GM19467 (cell line): Measurements from ENCODE around the gene HOXA9.

Experiments used
- ATAC-seq: cut with Tn5 transposase; IDR thresholded peaks from one replicate; pipeline ENCODE4 v1.9.1; 2021; ENCODE audit warnings: mild to moderate bottlenecking, moderate library complexity; ENCODE audit not compliant: unreplicated experiment

HOXA9 gene

GRCh38 chr7:27201580-27202017 is 36.3 kb upstream of the HOXA9 start:
- no peak for ATAC-seq

- ATAC-seq: no peak
Measured at GRCh38 chr7:27200761-27201579, 35.6 kb upstream of the HOXA9 start.

DNA sequence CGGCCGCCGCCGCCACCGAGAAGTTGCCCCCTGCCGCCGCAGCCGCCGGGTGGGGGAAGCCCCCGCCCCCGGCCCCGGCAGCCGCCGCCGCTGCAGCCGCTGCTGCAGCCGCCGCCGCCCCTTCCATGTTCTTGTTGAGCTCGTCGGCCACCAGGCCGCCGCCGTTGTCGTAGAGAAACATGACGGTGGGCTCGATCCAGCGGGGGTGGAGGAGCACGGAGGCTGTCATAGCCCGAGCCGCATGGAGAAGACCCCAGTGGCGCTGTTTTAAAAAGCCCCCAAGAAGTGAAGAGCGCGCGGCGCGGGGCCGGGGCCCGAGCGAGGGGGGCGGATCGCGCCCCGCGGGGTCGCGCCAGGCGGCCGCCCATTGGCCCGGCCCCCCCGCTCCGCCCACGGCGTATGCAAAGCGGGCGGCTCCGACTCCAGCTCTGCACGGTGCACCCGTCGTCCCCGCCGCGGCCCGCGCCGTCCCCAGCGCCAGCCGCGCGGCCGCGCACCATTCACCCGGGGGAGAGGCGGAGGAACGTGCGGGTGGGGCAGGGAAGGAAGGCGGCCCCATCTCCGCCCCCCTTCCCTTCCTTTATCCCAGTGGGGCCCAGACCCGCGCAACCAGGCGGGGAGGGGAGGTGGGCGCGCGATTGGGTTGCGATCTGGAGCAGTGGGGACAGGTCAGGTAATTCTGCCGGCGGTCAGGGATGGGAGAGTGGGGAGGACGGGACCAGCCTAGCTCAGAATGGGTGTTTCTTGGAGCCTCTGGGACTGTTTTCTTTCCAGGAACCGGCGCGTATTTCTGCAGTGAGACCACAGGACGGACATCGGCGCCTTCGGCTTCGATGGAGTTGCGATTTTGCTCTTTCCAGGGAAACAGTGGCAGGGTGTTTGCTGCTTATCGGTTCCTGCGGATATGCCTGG is 34.8 kb upstream of the HOXA9 start, which contains the start of gene HOXA13:
TSS of gene HOXA13 (minus strand) at position 243 of the 912 bp plus-strand sequence. CDS start at position 229, 14 bp downstream.
- no peak for ATAC-seq

GRCh38 chr7:27198871-27199801 is 33.8 kb upstream of the HOXA9 start:
- ATAC-seq: no peak

DNA sequence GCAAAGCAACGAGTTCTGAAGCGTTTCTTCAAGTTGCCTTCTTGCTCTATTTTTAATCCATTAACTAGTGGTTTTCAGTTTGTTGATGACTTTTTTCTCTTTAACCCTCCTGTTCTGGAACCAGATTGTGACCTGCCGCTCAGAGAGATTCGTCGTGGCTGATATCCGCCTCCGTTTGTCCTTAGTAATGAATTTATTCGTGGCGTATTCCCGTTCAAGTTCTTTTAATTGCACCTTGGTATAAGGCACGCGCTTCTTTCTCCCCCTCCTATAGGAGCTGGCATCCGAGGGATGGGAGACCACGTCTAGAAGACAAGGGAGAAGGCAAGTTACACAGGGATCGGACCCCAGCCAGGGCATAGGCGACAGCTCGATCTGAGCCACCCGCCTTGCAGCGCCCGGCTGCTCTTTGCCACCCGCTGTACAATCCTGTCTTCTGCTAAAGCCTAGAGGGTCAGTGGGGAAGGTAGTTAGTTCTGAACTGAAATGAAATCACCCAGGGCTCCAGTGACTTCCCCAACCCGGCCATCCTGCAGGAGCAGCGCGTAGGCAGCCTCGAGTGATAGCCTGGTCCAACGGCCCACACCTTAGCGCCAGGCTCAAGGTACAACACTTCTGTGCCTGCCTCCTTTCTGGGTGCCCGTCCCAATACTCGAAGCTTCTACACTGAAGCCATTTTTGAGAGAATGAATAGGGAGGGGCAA is 33.0 kb upstream of the HOXA9 start:
- ATAC-seq: no peak

- no peak for ATAC-seq
Measured at GRCh38 chr7:27197137-27198042, 32.1 kb upstream of the HOXA9 start.

DNA sequence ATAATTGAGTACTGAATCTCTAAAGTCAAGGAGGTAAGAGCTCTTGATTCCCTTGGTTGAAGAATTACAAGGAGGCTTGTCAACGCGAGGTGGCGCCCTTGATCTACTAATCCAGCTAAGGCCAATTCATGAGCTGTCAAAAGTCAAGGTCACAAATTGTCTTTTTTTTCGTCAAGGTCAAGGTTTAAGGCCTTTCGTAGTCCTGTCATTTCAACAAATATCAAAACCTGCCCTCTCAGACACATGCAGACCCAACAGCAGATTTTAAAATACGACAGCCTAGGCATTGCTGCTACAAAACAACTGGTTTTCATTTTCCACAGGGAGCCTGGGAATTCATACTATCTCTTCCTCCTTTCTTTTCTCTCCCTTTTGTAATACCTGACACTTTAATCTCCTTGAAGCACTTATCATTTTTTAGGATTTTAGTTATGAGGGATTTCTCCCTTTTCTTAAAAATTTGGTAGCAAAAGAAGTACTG is 31.0 kb upstream of the HOXA9 start:
- no peak for ATAC-seq

DNA sequence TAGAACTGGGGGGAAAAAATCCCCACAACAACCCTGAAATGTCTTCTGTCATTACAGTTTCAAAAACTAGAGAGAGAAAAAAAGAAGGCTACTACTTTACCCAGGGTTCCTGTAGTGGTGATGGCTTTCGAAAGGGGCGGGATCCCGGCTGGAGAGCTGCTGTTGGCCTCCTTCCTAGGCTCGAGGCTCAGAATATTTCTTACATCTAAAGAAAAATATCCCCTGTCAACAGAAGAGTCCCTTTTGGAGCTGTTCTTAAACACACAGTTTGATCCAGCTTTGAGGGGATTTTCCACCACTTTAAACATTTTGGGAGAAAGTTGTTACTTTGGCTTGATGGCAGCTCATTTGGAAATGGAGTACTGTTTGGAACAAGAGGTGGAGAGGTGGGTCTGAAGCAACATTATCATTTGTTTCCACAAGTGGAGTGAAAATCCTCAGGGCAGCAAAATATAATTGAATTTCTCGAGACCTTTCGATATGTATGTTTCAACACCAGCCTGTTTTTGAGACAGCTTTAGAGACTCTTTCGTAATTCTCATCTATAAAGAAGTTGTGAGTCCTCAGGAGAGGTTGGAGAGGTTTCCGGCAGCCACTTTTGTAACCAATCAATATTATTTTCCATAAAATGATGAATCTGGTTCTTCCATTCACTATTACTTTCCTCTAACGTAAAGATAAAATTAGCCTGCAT is 29.5 kb upstream of the HOXA9 start:
- ATAC-seq: no peak

DNA sequence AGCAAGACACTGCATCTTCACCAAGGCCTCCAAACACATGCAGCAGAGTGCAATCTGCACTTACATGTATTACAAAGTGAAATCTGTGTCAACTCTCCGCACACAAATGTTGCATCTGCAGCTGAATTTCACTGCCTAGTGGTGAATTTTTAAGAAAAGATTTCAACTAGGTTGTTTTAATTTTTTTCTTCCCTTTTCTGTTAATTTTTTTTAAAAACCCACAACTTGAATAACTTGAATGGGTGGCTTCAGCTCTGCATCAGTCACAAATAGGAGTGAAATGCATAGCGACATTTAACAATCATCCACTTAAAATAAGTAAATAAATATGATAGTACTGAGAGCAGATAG is 28.6 kb upstream of the HOXA9 start:
- ATAC-seq: no peak

- no peak for ATAC-seq
Measured at GRCh38 chr7:27193335-27194001, 28.1 kb upstream of the HOXA9 start.

DNA sequence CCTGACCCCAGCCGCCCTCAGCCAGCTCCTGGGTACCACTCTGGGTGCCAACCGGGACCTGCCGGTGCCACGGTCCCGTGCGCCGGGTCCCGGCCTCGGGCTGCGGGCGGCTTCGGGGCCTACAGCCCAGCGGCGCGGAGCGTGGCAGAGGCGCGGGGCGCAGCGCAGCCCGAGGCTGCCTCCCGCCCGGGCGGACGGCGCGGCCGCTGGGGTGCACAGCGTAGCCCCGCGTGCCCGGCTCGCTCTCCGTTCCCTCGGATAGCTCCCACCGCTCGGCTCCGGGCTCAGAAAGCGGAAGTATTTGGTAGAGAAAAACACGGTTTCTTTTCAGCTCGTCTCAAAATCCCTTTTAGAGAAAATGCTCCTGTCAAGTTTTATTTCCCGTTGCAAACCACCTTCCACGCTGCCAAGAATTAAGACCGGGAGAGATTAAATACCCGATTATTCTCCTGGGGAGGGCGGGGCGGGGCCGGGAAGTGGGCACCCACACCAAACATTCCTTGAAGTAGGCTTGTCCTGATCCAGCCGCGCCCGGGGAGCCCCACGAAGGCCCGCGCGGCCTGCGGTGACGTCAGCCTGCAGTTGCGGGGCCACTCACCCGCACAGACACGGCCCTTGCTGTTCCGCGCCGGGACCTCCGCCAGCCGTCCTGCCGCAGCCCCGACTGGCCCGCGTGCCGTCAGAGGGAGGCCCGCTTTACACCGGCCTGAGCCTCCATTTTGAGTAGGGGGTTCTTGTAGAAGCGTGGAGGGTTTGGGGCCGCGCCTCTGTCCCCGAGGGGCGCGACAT is 27.4 kb upstream of the HOXA9 start:
- ATAC-seq: no peak

DNA sequence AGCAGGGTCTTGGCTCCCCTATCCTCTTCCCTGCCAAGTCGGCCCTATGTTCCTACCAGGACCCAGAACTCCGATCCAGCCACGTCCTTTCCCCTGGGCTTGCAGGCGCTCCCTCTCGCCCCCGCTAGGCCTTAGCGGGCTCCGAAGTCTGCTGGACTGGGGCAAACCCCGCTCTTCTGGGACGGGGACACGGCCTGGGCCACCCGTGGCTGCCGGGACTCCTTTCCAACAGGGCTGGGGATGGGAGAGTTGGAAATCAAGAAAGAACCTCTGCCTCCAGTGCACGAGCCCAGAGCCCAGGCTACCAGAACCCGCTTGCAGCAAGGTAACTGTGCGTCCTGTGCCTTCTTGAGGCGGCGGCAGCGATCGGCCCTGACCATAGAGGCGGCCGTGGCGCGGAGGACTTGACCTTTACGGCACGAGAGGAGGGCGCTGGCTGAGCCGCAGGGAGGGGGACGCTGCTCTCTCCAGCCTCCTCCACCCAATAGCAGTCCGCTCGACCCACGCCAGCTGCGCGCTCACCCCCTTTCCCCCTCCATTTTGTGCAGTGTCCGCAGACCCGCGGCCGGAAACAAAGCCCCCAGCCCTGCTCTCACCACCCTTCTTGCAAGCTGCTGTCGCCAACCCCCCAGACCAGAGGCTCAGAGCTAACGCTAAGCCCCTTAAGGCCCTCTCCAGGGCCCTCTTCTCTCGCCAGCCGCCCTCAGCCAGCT is 26.7 kb upstream of the HOXA9 start:
- ATAC-seq: no peak

GRCh38 chr7:27191161-27191731 is 25.9 kb upstream of the HOXA9 start:
- ATAC-seq: no peak

- ATAC-seq: no peak
Measured at GRCh38 chr7:27189997-27190748, 24.8 kb upstream of the HOXA9 start.

GRCh38 chr7:27189295-27189996 is 24.1 kb upstream of the HOXA9 start:
- no peak for ATAC-seq
